Duodenal mucosa (tissue), 2 donors: ENCODE measurements around the gene SLC17A7.

Source experiments
- H3K27ac ChIP-seq: one replicate; pipeline ENCODE4 v1.7.0; 2013; ENCODE audit warnings: low read depth, low read length
- H3K27me3 ChIP-seq, 2 donors: one replicate each; pipeline ENCODE4 v1.7.0; 2013; ENCODE audit warnings: low read length in 2 of 2, control low read depth in 1 of 2; ENCODE audit not compliant: insufficient read depth in 2 of 2, control insufficient read depth in 1 of 2
- H3K36me3 ChIP-seq, 2 donors: one replicate each; pipeline ENCODE4 v1.7.0; 2013; ENCODE audit warnings: low read length in 2 of 2, control low read depth in 1 of 2; ENCODE audit not compliant: insufficient read depth in 2 of 2, control insufficient read depth in 1 of 2
- H3K4me1 ChIP-seq, 2 donors: one replicate each; pipeline ENCODE4 v1.7.0; 2013; ENCODE audit warnings: low read length in 2 of 2, control low read depth in 1 of 2; ENCODE audit not compliant: insufficient read depth in 2 of 2, control insufficient read depth in 1 of 2
- H3K4me3 ChIP-seq, 2 donors: one replicate each; pipeline ENCODE4 v1.7.0; 2013; ENCODE audit warnings: low read length in 2 of 2, low read depth in 1 of 2
- H3K9ac ChIP-seq, 2 donors: one replicate each; pipeline ENCODE4 v1.7.0; 2013; ENCODE audit warnings: low read length in 2 of 2, low read depth in 1 of 2
- H3K9me3 ChIP-seq, 2 donors: one replicate each; pipeline ENCODE4 v1.7.0; 2013; ENCODE audit warnings: low read length in 2 of 2, control low read depth in 1 of 2; ENCODE audit not compliant: control insufficient read depth in 1 of 2

SLC17A7 gene

GRCh38 chr19:49380391-49380790 lies 60.9 kb downstream of the SLC17A7 start:
- Histone ChIP-seq H3K9ac (no peak overlapping the region), H3K4me3 (no peak overlapping the region), H3K4me1 (no peaks in the 10 kb centered on the region), H3K27me3 (no peaks in the 10 kb centered on the region), H3K36me3 (no peaks in the 10 kb centered on the region), H3K27ac (no peak overlapping the region), H3K9me3 (peaks cover 4% of the 10 kb centered on the region in 2 donors)
